Measurements from ENCODE around the gene TYK2. TPM values are rescaled to one million over a fixed set of nuclear protein-coding genes. Genes with fewer than 3 reads are reported as not detected.

TYK2 gene
- total and polyA plus RNA-seq, 9 of the 15 experiments (the other 6 are each of a cell fraction or from before 2014, with no cell fraction given) = 15.0 to 182 (median 85.9) TPM

DNA sequence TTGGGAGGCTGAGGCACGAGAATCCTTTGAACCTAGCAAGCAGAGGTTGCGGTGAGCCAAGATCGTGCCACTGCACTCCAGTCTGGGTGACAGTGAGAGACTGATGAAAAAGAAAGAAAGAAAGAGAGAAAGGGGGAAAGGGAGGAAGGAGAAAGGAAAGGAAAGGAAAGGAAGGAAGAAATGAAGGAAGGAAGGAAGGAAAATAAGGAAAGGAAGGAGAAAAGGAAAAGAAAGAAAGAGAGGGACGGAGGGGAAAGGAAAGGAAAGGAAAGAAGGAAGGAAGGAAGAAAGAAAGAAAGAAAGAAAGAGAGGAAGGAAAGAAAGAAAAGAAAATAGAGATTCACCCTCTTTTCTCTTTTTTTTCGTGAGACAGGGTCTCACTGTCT lies 48.6 kb upstream of the TYK2 start (continued):
- TF ChIP-seq MAFG (tag; conservative IDR thresholded peaks at IDR 0.05) = no peak
- TF ChIP-seq, protein P1, sequence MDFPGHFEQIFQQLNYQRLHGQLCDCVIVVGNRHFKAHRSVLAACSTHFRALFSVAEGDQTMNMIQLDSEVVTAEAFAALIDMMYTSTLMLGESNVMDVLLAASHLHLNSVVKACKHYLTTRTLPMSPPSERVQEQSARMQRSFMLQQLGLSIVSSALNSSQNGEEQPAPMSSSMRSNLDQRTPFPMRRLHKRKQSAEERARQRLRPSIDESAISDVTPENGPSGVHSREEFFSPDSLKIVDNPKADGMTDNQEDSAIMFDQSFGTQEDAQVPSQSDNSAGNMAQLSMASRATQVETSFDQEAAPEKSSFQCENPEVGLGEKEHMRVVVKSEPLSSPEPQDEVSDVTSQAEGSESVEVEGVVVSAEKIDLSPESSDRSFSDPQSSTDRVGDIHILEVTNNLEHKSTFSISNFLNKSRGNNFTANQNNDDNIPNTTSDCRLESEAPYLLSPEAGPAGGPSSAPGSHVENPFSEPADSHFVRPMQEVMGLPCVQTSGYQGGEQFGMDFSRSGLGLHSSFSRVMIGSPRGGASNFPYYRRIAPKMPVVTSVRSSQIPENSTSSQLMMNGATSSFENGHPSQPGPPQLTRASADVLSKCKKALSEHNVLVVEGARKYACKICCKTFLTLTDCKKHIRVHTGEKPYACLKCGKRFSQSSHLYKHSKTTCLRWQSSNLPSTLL (IDR thresholded peaks at IDR 0.05) = 0 out of 2 replicates have a peak, but pooled peaks have one; percentile 63

DNA sequence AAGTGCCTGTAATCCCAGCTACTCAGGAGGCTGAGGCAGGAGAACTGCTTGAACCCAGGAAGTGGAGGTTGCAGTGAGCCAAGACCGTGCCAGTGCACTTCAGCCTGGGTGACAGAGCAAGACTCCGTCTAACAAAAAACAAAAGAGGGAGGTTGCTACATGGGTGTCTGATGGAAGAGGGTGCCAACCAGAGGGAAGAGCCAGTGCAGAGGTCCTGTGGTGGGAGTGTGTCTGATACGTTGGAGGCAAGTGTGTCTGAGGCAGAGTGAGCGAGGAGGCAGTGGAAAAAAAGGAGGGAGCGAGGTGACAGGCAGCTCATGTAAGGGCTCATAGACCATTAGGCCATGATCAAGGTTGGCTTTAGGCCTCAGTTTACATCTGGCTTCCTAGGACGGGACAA lies 46.8 kb upstream of the TYK2 start:
- Histone ChIP-seq H2AFZ (ENCODE audit: low read depth, low read length) (no peak overlapping the region), H3K9me3 (replicated peaks; ENCODE audit: control insufficient read depth, insufficient read depth, low read depth, low read length) (no peaks in the 10 kb centered on the region), H3K27me3 (ENCODE audit: control insufficient read depth in 2 of 2, insufficient read depth in 2 of 2, low read length in 2 of 2) (no peaks in the 10 kb centered on the region), H3K4me2 (ENCODE audit: insufficient read depth, low read length) (no peak overlapping the region), H3K27ac (ENCODE audit: extremely low read depth, low read depth, low read length) (no peak overlapping the region), H4K20me1 (replicated peaks; ENCODE audit: control insufficient read depth, insufficient read depth, low read length) (peaks cover 2% of the 10 kb centered on the region), H3K4me3 (no peak overlapping the region), H3K36me3 (ENCODE audit: control insufficient read depth, insufficient read depth, low read length) (no peaks in the 10 kb centered on the region), H3K9ac (ENCODE audit: insufficient read depth in 1 of 2, low read depth in 2 of 2, low read length in 2 of 2) (peak overlapping the region in 1 of 2 experiments; percentile 64; a peak in 1 of 4 replicates), H3K79me2 (ENCODE audit: control insufficient read depth, insufficient read depth, low read length) (peaks cover 71% of the 10 kb centered on the region), H3K4me1 (replicated peaks in 1 of 2; ENCODE audit: control insufficient read depth in 2 of 2, insufficient read depth in 2 of 2, low read length in 2 of 2) (peaks cover 32 to 58% of the 10 kb centered on the region in 2 experiments; a peak in 4 of 5 replicates), H3K9me1 (ENCODE audit: control insufficient read depth, insufficient read depth, low read length) (no peaks in the 10 kb centered on the region)
- DNase-seq (ENCODE audit: extremely low read depth in 1 of 4, low spot score in 3 of 4) (no peak), FAIRE-seq (no peak), ATAC-seq (no peak)
- peak; percentile 60 for TF ChIP-seq ZFP36 (IDR thresholded peaks at IDR 0.05; ENCODE audit: low read depth, low read length, partially characterized antibody)
- no peak for TF ChIP-seq CBFA2T2 (conservative IDR thresholded peaks at IDR 0.05)
- ChIA-PET CTCF (ENCODE audit: low intra/inter-chr PET ratio) (interaction anchor here (0.6 kb wide), 1 partner anchor 59 kb away, joined by 3 read pairs; no protein-coding TSS in a partner anchor), POLR2A (interaction anchor here (0.6 to 0.8 kb wide), 4 partner anchors 8 to 311 kb away, joined by 3 to 5 read pairs (median 3); no protein-coding TSS in a partner anchor)
- intact Hi-C loops (cut with micrococcal nuclease) = no loop called here
- no TSS peak for BruUV-seq (replicated peaks)
- 89% methylated on average over 6 of the region's 6 CpGs for WGBS (ENCODE audit: insufficient coverage, low coverage, missing lambda C conversion rate)
- in situ Hi-C loops (cut with MboI) = no loop called here

All from K562 (cell line).